NCI-H1694 (cell line): ENCODE measurements around the gene CSK.
"Not testable (repeated sequence)": the region's sequence is repeated elsewhere in the genome, so short reads cannot be mapped to it uniquely, and the experiment has no call there.

ENCODE experiments used
- DNase-seq: peaks from one replicate; lab custom pipeline; 2025; lab: John Stamatoyannopoulos, UW

The CSK gene

DNA sequence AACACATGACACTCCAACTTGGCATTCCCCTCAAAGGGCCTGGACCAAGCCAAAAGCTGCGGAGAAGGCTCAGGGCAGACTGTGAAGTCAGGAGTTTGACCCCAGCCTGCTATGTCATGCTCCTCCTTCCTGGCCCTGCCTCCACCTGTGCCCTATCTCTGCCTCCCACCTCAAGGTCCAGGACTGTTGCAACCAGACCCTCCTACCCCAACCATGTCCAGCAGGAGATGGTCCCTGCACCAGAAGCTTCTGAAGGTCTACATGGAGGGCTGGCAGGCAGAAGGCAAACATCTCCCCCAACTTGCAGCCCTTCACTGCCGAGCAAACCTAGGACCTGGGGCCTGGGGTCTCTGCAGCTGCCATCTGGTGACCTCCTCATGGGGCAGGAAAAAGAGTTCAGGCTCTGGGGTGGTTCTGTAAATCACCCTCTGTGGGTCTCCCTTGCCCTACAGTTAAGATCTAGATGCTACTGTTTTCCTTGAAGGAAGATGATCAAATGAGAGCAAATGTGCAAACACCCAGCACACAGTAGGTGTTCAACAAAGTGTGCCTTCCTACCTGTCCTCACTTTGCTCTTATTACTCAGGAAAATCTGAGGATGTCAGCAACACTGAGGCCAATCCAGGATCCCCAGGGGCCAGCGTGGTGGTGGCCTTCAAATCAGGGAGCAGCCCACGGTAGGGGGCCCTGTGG is 11.5 kb upstream of the CSK start:
- DNase-seq, result no peak

DNA sequence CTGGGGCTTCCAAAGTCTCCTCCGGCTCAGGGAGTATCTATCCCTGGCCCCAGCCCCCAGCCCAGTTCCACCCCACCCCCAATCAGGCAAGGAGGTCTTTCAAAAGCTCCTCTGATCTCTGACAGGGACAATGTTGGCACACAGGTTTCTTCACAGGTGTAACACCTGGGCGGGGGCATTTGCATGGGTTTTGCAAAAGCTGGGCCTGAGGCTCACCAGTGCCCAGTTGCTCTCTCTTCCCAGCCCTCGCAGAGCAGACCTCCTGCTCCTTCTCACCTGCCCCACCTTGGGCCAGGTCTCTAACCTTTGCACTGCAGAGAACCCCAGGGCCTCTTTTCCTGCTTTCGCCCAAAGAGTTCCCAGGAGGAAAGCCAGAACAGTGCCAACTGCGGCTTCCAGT is 8.6 kb upstream of the CSK start:
- no peak for DNase-seq

GRCh38 chr15:74773731-74774252 is 8.1 kb upstream of the CSK start:
- no peak for DNase-seq

GRCh38 chr15:74775132-74775562 is 6.7 kb upstream of the CSK start:
- DNase-seq, result no peak

DNA sequence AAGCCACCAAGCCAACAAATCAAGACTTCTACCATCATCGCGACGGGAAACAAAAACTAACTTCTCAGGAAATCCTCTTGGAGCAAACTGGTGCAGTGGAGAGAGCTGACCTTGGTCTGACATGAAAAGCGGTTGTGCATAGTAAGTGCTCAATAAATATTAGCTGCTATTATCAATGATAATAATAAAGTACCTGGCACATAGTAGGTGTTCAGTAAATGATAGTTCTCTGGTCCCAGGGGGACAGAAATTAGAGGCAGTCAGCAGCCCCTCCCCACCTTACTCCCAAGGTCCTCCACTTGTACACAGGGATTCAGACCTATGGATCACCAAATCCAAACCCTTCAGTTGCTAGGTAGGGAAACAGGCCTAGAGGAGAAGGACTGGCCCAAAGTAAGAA is 6.0 kb upstream of the CSK start:
- DNase-seq, result no peak

- no peak for DNase-seq
These were observed 4.8 kb upstream of the CSK start for GRCh38 chr15:74776821-74777768.

DNA sequence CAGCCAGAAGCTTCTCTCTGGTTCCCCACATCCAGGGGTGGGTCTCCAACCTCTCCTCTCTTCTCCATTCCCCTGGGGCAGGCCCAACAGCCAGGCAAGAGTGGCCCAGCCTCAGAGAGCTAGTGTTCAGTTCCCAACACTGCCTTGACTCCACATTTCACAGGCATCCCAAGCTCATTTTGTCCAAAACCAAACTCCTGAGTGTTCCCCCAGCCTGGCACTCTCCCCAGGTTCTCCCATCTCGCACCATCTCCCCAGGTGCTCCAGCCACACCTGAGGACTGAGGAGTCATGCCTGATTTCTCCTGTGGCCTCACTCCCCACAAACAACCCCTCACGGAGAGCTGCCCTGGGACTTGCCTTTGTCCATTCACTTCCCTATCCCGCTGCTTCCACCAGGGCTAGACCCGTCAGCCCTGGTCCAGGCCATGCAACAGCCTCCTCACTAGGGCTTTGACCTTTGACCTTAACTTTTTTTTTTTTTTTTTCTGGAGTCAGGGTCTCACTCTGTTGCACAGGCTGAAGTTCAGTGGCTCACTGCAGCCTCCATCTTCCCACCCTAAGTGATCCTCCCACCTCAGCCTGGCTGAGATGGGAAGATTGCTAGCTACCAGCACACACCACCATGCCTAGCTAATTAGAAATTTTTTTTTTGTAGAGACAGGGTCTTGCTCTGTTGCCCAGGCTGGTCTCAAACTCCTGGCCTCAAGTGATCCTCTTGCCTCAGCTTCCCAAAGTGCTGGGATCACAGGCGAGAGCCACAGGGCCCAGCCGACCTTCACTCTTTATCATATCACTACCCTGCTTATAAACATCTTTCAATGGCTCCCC is 3.9 kb upstream of the CSK start:
- DNase-seq, result no peak

- DNase-seq, result no peak
These were observed 3.3 kb upstream of the CSK start for GRCh38 chr15:74778599-74778970.

DNA sequence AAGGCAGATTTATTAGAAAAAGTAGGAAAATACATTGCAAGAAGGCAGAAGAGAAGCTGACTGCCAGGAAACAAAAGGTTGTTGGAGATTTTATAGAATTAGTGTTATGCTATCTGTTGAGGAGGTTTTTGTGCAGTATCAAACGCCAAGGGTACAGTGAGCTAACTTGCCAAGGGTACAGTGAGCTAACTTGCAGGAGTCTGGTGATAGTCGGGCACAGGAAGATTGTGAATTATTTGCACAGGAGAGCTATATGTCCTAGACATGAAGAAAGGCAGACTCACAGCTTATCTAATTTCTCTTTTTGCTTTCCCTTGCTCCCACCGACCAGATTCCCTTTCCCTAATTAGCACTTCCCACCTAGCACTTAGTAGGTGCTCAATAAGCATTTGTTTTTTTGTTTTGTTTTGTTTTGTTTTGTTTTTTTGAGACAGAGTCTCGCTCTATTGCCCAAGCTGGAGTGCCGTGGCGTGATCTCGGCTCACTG is 2.7 kb upstream of the CSK start:
- DNase-seq, result no peak

GRCh38 chr15:74780523-74781430 is 1.1 kb upstream of the CSK start:
- no peak for DNase-seq

- DNase-seq, result no peak
These were observed 585 bp downstream of the CSK start for GRCh38 chr15:74782259-74783071.

GRCh38 chr15:74783072-74783807 is 1.4 kb downstream of the CSK start:
- no peak for DNase-seq

DNA sequence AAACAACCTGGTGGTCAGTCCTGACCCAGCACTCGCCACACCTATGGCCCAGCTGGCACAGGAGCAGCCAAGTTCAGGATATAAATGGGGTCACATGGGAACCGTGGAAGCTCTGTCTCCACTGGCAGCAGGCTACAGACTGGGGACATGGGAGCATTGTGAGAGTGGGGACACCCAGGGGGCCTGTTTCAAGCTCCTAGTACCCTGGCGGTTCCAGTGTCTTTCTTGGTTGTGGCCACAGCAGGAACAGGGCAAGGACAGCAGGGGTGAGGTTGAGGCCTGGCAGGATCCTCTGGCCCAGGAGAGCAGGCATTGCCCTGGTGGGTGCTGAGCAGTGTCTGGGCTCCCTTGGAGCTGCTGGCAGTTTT is 1.9 kb downstream of the CSK start:
- no peak for DNase-seq

GRCh38 chr15:74784426-74785193 is 2.7 kb downstream of the CSK start:
- no peak for DNase-seq

DNA sequence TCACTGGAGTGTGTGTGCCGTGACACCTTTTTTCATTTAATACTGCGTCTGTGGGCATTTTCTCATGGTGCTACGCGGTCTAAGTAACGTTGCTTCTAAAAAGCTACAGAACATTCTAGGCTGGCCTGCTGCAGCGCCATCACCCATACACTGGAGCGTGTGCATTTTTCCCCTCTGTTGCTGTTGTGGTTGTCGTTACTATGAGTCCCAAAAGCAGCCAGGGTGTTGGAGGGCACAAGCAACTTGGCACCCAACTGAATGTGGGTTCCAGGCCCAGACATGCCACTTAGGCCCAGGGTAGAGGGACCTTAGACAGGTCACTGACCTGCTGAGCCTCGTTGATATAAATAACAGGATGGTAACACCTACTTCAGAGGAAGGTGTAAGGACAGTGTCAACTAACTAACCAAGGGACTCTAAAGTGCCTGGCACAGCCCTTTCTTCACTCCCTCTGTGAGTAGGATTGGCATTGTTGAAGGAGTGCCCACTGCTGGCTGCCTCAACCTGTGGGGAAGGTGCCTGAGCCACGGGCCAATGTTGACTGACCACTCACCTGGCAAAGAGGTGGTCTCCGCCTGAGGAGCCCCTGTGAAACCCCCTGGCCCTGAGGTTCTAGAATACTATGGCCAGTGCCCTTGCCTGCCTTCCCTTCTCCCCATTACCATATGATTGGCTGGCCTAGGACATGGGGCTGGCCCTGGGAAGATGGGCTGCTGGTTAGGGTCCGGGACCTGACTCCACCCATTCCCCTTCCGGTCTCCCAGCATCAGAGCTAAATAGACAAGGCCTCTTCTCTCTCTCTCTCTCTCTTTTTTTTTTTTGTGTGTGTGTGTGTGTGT is 3.5 kb downstream of the CSK start:
- DNase-seq, result no peak

- not testable (repeated sequence) for DNase-seq
These were observed 4.2 kb downstream of the CSK start for GRCh38 chr15:74786081-74786480.

DNA sequence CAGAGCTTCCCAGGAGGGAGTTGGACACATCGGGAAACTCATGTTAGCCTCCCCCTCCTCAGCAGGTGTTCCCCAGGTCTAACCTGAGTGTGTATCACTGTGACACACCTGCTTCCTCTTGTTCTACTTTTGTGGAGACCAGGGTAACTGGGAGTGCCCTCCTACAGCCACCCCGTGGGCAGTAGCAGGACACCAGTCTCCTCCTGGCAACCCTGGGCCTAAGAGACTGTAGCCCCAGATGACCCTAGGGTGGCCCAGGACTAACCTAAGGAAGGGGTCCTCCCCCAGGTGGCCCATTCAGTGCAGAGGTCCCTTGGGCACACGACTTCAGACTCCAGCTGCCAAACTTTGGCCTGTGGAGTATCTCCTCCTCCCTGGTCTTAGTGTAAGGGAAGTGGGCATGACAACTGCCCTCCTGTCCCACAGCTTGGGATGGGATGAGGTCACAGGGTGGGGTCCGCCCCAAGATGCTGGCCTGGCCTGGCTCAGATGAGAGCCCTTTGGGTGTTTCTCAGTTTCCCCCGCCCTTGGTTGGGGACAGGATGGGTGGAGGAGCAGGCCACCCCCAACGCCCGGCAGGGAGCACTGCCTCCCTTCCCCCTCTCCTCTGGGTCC is 4.8 kb downstream of the CSK start:
- DNase-seq, result no peak
